ENCODE measurements around the gene DUOXA1.

The DUOXA1 gene

DNA sequence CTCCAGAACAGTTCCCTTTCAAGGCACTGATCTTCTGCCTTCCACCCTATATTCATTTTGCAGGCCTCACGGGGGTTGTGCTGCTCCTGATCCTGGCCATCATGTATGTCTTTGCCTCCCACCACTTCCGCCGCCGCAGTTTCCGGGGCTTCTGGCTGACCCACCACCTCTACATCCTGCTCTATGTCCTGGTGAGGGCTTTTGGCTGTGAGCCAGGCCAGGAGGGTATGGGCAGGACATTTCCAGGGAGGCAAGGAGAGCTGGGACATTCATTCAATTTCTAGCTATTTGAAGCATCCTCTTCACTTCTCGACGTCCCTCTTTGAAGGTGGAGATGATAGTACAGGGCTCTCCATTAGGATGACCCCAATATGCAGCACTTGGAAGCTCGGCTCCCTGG lies 26.1 kb upstream of the DUOXA1 start:
- Histone ChIP-seq H3K4me1 (peaks cover 13% of the 10 kb centered on the region), H3K4me3 (ENCODE audit: low read depth, low read length) (no peak overlapping the region), H3K36me3 (no peaks in the 10 kb centered on the region), H3K27me3 (no peaks in the 10 kb centered on the region), H3K9me3 (no peaks in the 10 kb centered on the region)
- DNase-seq, result peak; percentile 59
- TF ChIP-seq, protein P1, sequence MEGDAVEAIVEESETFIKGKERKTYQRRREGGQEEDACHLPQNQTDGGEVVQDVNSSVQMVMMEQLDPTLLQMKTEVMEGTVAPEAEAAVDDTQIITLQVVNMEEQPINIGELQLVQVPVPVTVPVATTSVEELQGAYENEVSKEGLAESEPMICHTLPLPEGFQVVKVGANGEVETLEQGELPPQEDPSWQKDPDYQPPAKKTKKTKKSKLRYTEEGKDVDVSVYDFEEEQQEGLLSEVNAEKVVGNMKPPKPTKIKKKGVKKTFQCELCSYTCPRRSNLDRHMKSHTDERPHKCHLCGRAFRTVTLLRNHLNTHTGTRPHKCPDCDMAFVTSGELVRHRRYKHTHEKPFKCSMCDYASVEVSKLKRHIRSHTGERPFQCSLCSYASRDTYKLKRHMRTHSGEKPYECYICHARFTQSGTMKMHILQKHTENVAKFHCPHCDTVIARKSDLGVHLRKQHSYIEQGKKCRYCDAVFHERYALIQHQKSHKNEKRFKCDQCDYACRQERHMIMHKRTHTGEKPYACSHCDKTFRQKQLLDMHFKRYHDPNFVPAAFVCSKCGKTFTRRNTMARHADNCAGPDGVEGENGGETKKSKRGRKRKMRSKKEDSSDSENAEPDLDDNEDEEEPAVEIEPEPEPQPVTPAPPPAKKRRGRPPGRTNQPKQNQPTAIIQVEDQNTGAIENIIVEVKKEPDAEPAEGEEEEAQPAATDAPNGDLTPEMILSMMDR (IDR thresholded peaks at IDR 0.05; ENCODE audit: low read depth, low read length), result no peak

DNA sequence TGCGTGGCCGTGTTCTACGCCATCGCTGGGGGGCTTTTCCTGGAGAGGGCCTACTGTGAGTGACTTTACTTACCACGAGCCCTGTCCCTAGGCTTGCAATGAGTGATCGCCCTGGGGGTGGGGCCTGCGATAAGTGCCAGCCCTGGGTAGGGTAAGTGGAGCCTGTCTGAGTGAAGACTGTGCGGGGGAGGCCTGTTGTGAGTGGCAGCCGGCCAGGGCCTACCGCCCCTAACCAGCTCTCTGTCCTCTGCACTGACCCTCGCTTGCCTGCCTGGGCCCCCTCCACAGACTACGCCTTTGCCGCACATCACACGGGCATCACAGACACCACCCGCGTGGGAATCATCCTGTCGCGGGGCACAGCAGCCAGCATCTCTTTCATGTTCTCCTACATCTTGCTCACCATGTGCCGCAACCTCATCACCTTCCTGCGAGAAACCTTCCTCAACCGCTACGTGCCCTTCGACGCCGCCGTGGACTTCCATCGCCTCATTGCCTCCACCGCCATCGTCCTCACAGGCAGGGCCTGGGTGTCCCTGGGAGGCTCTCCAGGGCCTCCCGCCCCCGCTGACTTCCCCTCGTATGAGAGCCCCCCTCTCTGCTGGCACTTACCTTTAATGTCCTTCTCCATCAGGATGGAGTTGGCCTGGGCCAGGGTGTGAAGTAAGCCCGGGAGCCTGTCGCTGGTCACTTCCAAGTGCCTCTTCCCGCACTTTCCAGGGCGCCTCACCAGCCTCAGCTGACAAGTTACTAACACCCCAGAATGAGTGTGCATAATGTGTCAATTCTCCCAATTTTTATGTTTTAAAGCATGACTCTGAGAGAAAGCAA lies 22.5 kb upstream of the DUOXA1 start:
- H3K9me3 ChIP-seq, result no peaks in the 10 kb centered on the region
- no peak for DNase-seq
- H3K36me3 ChIP-seq, result no peaks in the 10 kb centered on the region
- H3K27me3 ChIP-seq, result no peaks in the 10 kb centered on the region
- no peak overlapping the region for H3K4me3 ChIP-seq (ENCODE audit: low read depth, low read length)
- peaks cover 39% of the 10 kb centered on the region for H3K4me1 ChIP-seq
- TF ChIP-seq, protein P1 (IDR thresholded peaks at IDR 0.05; ENCODE audit: low read depth, low read length), result no peak

DNA sequence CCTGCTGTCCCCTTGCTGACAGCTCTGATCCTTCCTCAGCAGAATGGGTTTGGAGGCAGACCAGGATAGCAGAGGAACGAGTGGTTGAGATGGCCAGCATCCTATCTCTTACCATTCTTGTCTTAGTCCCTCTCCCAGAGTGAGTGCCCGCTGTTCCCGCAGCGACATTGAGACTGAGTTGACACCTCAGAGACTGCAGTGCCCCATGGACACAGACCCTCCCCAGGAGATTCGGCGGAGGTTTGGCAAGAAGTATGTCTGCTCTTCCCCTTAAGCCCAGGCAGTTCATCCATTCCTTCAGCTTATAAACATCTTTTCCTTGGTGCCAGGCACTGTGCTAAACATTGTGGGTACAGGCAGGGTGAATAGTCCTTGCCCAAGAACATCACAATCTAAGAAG lies 21.3 kb upstream of the DUOXA1 start:
- H3K9me3 ChIP-seq, result no peaks in the 10 kb centered on the region
- H3K27me3 ChIP-seq, result no peaks in the 10 kb centered on the region
- no peak for DNase-seq
- H3K4me3 ChIP-seq (ENCODE audit: low read depth, low read length), result no peak overlapping the region
- H3K4me1 ChIP-seq, result peaks cover 39% of the 10 kb centered on the region
- no peaks in the 10 kb centered on the region for H3K36me3 ChIP-seq
- TF ChIP-seq, protein P1 (IDR thresholded peaks at IDR 0.05; ENCODE audit: low read depth, low read length), result no peak

DNA sequence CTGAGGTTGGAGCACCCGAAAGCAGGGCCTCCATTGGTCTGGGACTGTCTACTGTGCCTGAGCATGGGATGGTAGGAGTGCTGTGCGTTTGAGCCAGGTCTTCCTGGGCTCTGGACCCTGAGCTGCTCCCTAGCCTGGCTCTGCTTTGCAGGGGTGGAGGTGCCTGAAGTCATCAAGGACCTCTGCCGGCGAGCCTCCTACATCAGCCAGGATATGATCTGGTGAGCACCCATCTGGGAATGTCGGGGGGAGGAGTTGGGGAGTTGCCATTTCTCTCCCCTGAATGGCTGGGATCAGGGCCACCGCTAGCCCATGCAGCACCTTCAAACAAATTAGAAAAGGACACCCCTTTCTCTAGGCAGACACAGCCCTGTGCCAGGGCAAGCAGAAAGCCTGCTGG lies 20.8 kb upstream of the DUOXA1 start:
- TF ChIP-seq, protein P1 (IDR thresholded peaks at IDR 0.05; ENCODE audit: low read depth, low read length), result no peak
- no peak for DNase-seq
- Histone ChIP-seq H3K9me3 (no peaks in the 10 kb centered on the region), H3K4me3 (ENCODE audit: low read depth, low read length) (no peak overlapping the region), H3K27me3 (no peaks in the 10 kb centered on the region), H3K4me1 (peaks cover 35% of the 10 kb centered on the region), H3K36me3 (no peaks in the 10 kb centered on the region)

DNA sequence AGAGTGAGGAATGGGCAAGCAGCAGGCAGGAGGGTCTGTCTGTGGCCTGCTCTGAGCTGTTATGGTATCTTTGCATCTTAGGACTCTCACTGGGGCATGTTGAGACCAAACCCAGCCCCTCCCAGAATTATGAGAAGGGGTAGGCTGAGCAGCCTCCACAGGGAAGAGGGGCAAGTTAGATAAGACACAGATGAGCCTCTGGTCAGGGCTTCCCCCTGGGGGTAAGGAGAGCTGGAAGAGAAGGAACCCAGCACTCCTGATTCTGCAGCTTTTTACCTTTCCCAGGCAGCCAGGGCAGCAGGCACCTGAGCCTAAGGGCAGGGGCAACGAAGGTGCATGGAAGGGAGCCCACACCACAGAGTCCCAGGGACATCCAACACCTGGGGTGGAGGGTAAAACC lies 19.4 kb upstream of the DUOXA1 start:
- peak; percentile 74 for DNase-seq
- Histone ChIP-seq H3K9me3 (no peaks in the 10 kb centered on the region), H3K4me3 (ENCODE audit: low read depth, low read length) (no peak overlapping the region), H3K4me1 (peaks cover 34% of the 10 kb centered on the region), H3K36me3 (no peaks in the 10 kb centered on the region), H3K27me3 (no peaks in the 10 kb centered on the region)
- TF ChIP-seq, protein P1 (IDR thresholded peaks at IDR 0.05; ENCODE audit: low read depth, low read length), result no peak
